ENCODE data around the gene SAFB2.

DNA sequence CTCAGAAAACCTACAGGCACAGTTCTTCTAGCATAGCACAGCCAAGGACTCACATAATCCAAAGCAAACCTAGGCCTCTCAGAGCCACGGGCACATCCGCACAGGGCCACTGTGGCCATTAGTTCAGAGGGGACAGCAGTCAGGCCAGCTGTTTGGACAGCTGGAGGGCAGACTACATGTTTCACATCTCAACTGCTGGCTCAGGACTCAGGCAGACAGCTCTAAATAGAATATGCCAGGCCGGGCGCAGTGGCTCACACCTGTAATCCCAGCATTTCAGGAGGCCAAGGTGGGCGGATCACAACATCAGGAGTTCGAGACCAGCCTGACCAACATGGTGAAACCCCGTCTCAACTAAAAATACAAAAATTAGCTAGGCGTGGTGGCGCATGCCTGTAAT, 26.8 kb downstream of the SAFB2 start:
- TF ChIP-seq, protein P1, sequence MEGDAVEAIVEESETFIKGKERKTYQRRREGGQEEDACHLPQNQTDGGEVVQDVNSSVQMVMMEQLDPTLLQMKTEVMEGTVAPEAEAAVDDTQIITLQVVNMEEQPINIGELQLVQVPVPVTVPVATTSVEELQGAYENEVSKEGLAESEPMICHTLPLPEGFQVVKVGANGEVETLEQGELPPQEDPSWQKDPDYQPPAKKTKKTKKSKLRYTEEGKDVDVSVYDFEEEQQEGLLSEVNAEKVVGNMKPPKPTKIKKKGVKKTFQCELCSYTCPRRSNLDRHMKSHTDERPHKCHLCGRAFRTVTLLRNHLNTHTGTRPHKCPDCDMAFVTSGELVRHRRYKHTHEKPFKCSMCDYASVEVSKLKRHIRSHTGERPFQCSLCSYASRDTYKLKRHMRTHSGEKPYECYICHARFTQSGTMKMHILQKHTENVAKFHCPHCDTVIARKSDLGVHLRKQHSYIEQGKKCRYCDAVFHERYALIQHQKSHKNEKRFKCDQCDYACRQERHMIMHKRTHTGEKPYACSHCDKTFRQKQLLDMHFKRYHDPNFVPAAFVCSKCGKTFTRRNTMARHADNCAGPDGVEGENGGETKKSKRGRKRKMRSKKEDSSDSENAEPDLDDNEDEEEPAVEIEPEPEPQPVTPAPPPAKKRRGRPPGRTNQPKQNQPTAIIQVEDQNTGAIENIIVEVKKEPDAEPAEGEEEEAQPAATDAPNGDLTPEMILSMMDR (IDR thresholded peaks at IDR 0.05): no peak
- TF ChIP-seq POLR2A (IDR thresholded peaks at IDR 0.05): no peak
- no peak for TF ChIP-seq POLR2AphosphoS5 (IDR thresholded peaks at IDR 0.05)
